Gastrocnemius medialis (tissue), 4 donors: ENCODE measurements around the gene DSN1. TPM values are rescaled to one million over a fixed set of nuclear protein-coding genes. Genes with fewer than 3 reads are reported as not detected.

Source experiments
- ATAC-seq, 2 donors: fragments of 150-250 bp; one replicate each; pipeline ENCODE4 v1.9.1; 2016
- DNase-seq, 2 donors: peaks; one replicate each; pipeline ENCODE4 v3.0.0-alpha.2; 2019
- H3K27ac ChIP-seq, 4 donors: fragments of 200-600 bp; sonication (generic); 1 replicate in 1 of 4; 2 replicates in 3 of 4; pipeline ENCODE4 v1.5.1; 2016 to 2018; ENCODE audit warnings: mild to moderate bottlenecking in 2 of 4, moderate library complexity in 1 of 4
- H3K27me3 ChIP-seq, 3 donors: fragments of 200-600 bp; sonication (generic) in 2 of 3; 1 replicate in 1 of 3; 2 replicates in 2 of 3; pipeline versions ENCODE4 v1.5.1 to v1.6.0; 2016 to 2019; ENCODE audit warnings: mild to moderate bottlenecking in 1 of 3, moderate library complexity in 1 of 3
- H3K36me3 ChIP-seq, 2 donors: fragments of 200-600 bp; sonication (generic) in 1 of 2; one replicate each; pipeline ENCODE4 v1.5.1; 2017 to 2018
- H3K4me1 ChIP-seq, 2 donors: fragments of 200-600 bp; sonication (generic) in 1 of 2; one replicate each; pipeline ENCODE4 v1.5.1; 2016 to 2017; ENCODE audit warnings: mild to moderate bottlenecking in 2 of 2
- H3K4me3 ChIP-seq, 4 donors: fragments of 200-600 bp; sonication (generic) in 3 of 4; 1 replicate in 1 of 4; 2 replicates in 3 of 4; pipeline ENCODE4 v1.5.1; 2016 to 2019; ENCODE audit warnings: mild to moderate bottlenecking in 2 of 4
- H3K9me3 ChIP-seq, 3 donors: fragments of 200-600 bp; sonication (generic) in 2 of 3; 1 replicate in 1 of 3; 2 replicates in 2 of 3; pipeline ENCODE4 v1.5.1; 2016 to 2019
- CTCF ChIP-seq, 5 experiments: fragments of 450-650 bp in 3 of 5; fragments of 200-600 bp in 2 of 5; sonication (generic) in 2 of 5; IDR thresholded peaks in 4 of 5; conservative IDR thresholded peaks in 1 of 5; 1 replicate in 4 of 5; 2 replicates in 1 of 5; pipeline ENCODE4 v1.5.1; 2016 to 2019; ENCODE audit warnings: antibody characterized with exemption in 5 of 5, mild to moderate bottlenecking in 3 of 5, moderate library complexity in 3 of 5
- POLR2A ChIP-seq, 2 donors: fragments of 450-650 bp; IDR thresholded peaks; one replicate each; pipeline ENCODE4 v1.6.1; 2017; ENCODE audit warnings: antibody characterized with exemption in 2 of 2, mild to moderate bottlenecking in 2 of 2, moderate library complexity in 2 of 2
- in situ Hi-C, 4 donors: fragments of 200-750 bp; cut with MboI; loops; one replicate each; pipeline versions ENCODE4 v1.15.0 to v1.8.0; 2017; ENCODE audit warnings: low sequenced_read_pairs in 4 of 4
- intact Hi-C: fragments of 100-400 bp; cut with DNase I; formaldehyde crosslinking; loops from one replicate; pipeline ENCODE4 v1.15.1; 2023; ENCODE audit warnings: low total_unique reads
- total RNA-seq, 4 donors: library from RNA; depleted of rRNA; stranded (reverse); fragments of >200 nt; gene quantifications; one replicate each; pipeline versions ENCODE4 v1.1.0 to v1.2.3, GENCODE V29; 2016

Gene DSN1
- total RNA-seq, 4 donors from 2014 or later = 3.2 to 6.3 (median 5.2) TPM

DNA sequence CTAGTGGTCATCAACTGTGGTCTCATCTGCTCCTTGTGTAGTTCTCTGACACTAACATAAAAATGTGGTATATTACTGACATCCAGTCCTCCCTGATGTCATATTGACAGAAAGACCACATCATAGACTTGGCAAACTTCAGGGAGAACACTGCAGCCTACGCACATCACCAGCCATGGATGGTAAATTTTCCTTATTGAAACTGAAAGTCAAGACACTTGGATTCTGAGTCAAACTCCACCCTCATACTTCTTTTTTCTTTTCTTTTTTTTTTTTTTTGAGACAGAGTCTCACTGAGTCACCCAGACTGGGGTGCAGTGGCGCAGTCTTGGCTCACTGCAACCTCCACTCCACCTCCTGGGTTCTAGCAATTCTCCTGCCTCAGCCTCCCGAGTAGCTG is 53.1 kb downstream of the DSN1 start:
- H3K27ac ChIP-seq = no peak overlapping the region
- peaks cover 0 to 17% of the 10 kb centered on the region in 2 donors for H3K36me3 ChIP-seq
- in situ Hi-C loops = no loop called here
- no peak for TF ChIP-seq POLR2A (IDR thresholded peaks at IDR 0.05)
- no peak for TF ChIP-seq CTCF (IDR thresholded peaks at IDR 0.05 in 4 of 5, conservative IDR thresholded peaks at IDR 0.05 in 1 of 5)
- no peaks in the 10 kb centered on the region for H3K9me3 ChIP-seq
- DNase-seq = no peak
- H3K4me3 ChIP-seq = no peak overlapping the region
- H3K27me3 ChIP-seq = no peaks in the 10 kb centered on the region
- no peak for ATAC-seq
- intact Hi-C loops = no loop called here
- peaks cover 9 to 10% of the 10 kb centered on the region in 2 donors for H3K4me1 ChIP-seq

DNA sequence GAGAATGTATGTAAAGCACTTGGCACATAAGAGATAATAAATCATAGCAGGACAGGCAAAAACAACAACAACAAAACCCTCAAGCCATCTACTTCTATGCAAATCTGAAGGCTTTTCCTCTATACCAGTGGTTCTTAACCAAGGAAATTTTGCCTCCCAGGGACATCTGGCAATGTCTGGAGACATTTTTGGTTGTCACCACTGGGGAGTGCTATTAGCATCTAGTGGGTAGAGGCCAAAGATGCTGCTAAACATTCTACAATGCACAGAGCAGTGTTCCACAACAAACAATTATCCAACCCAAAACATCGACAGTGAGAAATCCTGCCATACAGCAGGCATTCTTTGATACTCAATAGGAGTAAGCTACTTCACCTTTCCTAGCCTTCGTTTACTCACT is 55.9 kb downstream of the DSN1 start:
- intact Hi-C loops (loop anchor here (1.0 kb wide), 1 partner anchor 37 kb away; no protein-coding TSS in a partner anchor), in situ Hi-C loops (no loop called here)
- DNase-seq (peak in 1 of 2 donors; percentile 25), ATAC-seq (peak; percentile 65 to 84)
- Histone ChIP-seq H3K27ac (no peak overlapping the region), H3K9me3 (no peaks in the 10 kb centered on the region), H3K4me3 (no peak overlapping the region), H3K27me3 (no peaks in the 10 kb centered on the region), H3K36me3 (peaks cover 0 to 17% of the 10 kb centered on the region in 2 donors), H3K4me1 (peaks cover 9% of the 10 kb centered on the region in 2 donors)
- no peak for TF ChIP-seq POLR2A (IDR thresholded peaks at IDR 0.05)
- TF ChIP-seq CTCF (IDR thresholded peaks at IDR 0.05 in 4 of 5, conservative IDR thresholded peaks at IDR 0.05 in 1 of 5) = peak; percentile 33 to 63 (median 53)

DNA sequence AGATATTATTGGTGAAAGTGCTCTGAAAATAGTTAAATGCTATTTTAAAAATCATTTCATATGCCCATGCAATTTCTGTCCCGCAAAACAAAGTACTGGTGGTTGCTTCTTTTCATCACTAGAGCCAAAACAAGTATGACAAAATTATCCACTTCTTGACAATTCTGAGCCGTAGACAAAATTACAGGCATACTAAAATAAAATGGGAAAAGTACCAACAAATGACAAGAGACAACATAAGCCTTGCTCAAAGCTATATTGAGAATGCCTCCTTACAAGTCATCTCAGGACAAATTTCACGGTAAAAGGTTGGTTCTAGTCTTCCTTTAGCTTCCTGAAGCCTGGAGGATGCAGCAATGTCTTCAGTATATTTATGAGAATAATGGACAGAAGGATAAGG is 56.5 kb downstream of the DSN1 start:
- ATAC-seq (no peak), DNase-seq (no peak)
- Histone ChIP-seq H3K27me3 (no peaks in the 10 kb centered on the region), H3K9me3 (no peaks in the 10 kb centered on the region), H3K36me3 (peaks cover 0 to 17% of the 10 kb centered on the region in 2 donors), H3K4me3 (no peak overlapping the region), H3K4me1 (peaks cover 9% of the 10 kb centered on the region in 2 donors), H3K27ac (no peak overlapping the region)
- intact Hi-C loops = loop anchor here (1.0 kb wide), 1 partner anchor 37 kb away; no protein-coding TSS in a partner anchor
- in situ Hi-C loops = no loop called here
- no peak for TF ChIP-seq POLR2A (IDR thresholded peaks at IDR 0.05)
- no peak for TF ChIP-seq CTCF (IDR thresholded peaks at IDR 0.05 in 4 of 5, conservative IDR thresholded peaks at IDR 0.05 in 1 of 5)

DNA sequence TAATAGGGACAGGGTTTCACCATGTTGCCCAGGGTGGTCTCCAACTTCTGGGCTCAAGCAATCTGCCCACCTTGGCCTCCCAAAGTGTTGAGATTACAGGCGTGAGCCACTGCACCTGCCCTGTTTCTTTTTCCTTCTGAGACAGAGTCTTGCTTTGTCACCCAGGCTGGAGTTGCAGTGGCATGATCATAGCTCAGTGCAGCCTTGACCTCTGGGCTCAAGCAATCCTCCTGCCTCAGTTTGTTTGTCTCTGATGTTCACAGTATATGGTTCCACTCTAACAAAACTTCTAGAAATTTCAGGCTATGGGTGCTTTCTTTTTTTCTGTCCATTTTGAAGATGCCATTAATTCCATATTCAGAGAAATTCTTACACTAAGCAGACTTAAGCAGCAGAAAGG is 60.8 kb downstream of the DSN1 start:
- H3K4me1 ChIP-seq = peaks cover 9% of the 10 kb centered on the region in 2 donors
- no peaks in the 10 kb centered on the region for H3K36me3 ChIP-seq
- H3K4me3 ChIP-seq = no peak overlapping the region
- intact Hi-C loops = no loop called here
- H3K27ac ChIP-seq = no peak overlapping the region
- H3K9me3 ChIP-seq = no peaks in the 10 kb centered on the region
- ATAC-seq = no peak
- TF ChIP-seq POLR2A (IDR thresholded peaks at IDR 0.05) (no peak), CTCF (IDR thresholded peaks at IDR 0.05 in 4 of 5, conservative IDR thresholded peaks at IDR 0.05 in 1 of 5) (no peak)
- no peaks in the 10 kb centered on the region for H3K27me3 ChIP-seq
- in situ Hi-C loops = no loop called here
- DNase-seq = no peak

DNA sequence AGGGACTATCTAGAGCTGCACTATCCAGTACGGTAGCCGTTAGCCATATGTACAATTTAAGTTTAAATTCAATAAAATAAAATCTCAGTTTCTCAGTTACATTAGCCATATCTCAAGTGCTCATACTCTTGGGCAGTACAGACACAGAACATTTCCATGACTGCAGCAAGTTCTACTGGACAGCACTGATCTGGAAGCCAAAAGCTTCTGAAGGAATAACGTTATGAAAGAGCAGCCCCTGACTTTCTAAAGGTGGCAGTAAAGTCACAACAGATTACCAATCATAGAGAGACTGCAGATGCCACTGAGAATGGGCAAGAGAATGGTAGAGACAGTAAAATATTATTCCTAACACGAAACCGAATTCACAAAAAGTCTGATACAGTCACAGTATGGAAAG is 64.4 kb downstream of the DSN1 start:
- Histone ChIP-seq H3K27ac (no peak overlapping the region), H3K4me1 (peaks cover 0 to 1% of the 10 kb centered on the region in 2 donors), H3K36me3 (no peaks in the 10 kb centered on the region), H3K4me3 (no peak overlapping the region), H3K27me3 (no peaks in the 10 kb centered on the region), H3K9me3 (no peaks in the 10 kb centered on the region)
- intact Hi-C loops (no loop called here), in situ Hi-C loops (no loop called here)
- no peak for TF ChIP-seq POLR2A (IDR thresholded peaks at IDR 0.05)
- TF ChIP-seq CTCF (IDR thresholded peaks at IDR 0.05 in 4 of 5, conservative IDR thresholded peaks at IDR 0.05 in 1 of 5) = no peak
- DNase-seq (no peak), ATAC-seq (no peak)
